Fibroblast of lung (primary cell): ENCODE results near the gene SYT9.

ENCODE experiments used
- CTCF ChIP-seq, 2 donors: IDR thresholded peaks in 1 of 2; conservative IDR thresholded peaks in 1 of 2; 1 replicate in 1 of 2; 2 replicates in 1 of 2; pipeline ENCODE4 v1.5.1; 2011 to 2012; ENCODE audit warnings: low read length in 2 of 2, control low read depth in 1 of 2, inconsistent platforms in 1 of 2, low read depth in 1 of 2, mild to moderate bottlenecking in 1 of 2
- EZH2 ChIP-seq: IDR thresholded peaks from 2 replicates; pipeline ENCODE4 v1.5.1; 2012; ENCODE audit warnings: low read length, control low read depth, mild to moderate bottlenecking; ENCODE audit errors: missing control alignments

GRCh38 chr11:7436657-7437056 lies 185.0 kb downstream of the SYT9 start:
- TF ChIP-seq CTCF (conservative IDR thresholded peaks at IDR 0.05 in 1 of 2, IDR thresholded peaks at IDR 0.05 in 1 of 2; ENCODE audit: low read depth in 1 of 2, low read length in 2 of 2) (no peak), EZH2 (no peak)
